Gastroesophageal sphincter (tissue), 3 donors: ENCODE results near the gene CRYL1.

Experiments used
- EP300 ChIP-seq: sonication (generic); formaldehyde crosslinking; IDR thresholded peaks from one replicate; pipeline ENCODE4 v1.6.1; 2017; ENCODE audit warnings: antibody characterized with exemption, mild to moderate bottlenecking
- POLR2A ChIP-seq, 2 donors: fragments of 450-650 bp; IDR thresholded peaks; one replicate each; pipeline ENCODE4 v1.6.1; 2017; ENCODE audit warnings: antibody characterized with exemption in 2 of 2, mild to moderate bottlenecking in 2 of 2, moderate library complexity in 1 of 2
- TF ChIP-seq, protein P1 (sequence below), 4 experiments: fragments of 200-600 bp in 2 of 4; fragments of 450-650 bp in 2 of 4; sonication (generic) in 1 of 4; IDR thresholded peaks; one replicate each; pipeline ENCODE4 v1.5.1; 2017 to 2019; ENCODE audit warnings: antibody characterized with exemption in 4 of 4, mild to moderate bottlenecking in 2 of 4, moderate library complexity in 2 of 4

- TF ChIP-seq, protein P1, sequence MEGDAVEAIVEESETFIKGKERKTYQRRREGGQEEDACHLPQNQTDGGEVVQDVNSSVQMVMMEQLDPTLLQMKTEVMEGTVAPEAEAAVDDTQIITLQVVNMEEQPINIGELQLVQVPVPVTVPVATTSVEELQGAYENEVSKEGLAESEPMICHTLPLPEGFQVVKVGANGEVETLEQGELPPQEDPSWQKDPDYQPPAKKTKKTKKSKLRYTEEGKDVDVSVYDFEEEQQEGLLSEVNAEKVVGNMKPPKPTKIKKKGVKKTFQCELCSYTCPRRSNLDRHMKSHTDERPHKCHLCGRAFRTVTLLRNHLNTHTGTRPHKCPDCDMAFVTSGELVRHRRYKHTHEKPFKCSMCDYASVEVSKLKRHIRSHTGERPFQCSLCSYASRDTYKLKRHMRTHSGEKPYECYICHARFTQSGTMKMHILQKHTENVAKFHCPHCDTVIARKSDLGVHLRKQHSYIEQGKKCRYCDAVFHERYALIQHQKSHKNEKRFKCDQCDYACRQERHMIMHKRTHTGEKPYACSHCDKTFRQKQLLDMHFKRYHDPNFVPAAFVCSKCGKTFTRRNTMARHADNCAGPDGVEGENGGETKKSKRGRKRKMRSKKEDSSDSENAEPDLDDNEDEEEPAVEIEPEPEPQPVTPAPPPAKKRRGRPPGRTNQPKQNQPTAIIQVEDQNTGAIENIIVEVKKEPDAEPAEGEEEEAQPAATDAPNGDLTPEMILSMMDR (IDR thresholded peaks at IDR 0.05) = no peak
- TF ChIP-seq POLR2A (IDR thresholded peaks at IDR 0.05) (no peak), EP300 (no peak)
Measured at GRCh38 chr13:20400774-20401173, 124.9 kb downstream of the CRYL1 start.
